HG02759 (cell line): Measurements from ENCODE around the gene THEMIS.
"Not testable (repeated sequence)": the region's sequence is repeated elsewhere in the genome, so short reads cannot be mapped to it uniquely, and the experiment has no call there.

Experiments used
- ATAC-seq: cut with Tn5 transposase; IDR thresholded peaks from one replicate; pipeline ENCODE4 v1.9.1; 2021; ENCODE audit warnings: mild to moderate bottlenecking, moderate library complexity; ENCODE audit not compliant: unreplicated experiment

THEMIS gene

GRCh38 chr6:127900935-127901334, at the start of gene THEMIS:
THEMIS (minus strand) TSS chr6:127901058; CDS start chr6:127900932, 126 bp downstream.
- no peak for ATAC-seq

- no peak for ATAC-seq
Observed at GRCh38 chr6:127949251-127949650, 48.4 kb upstream of the THEMIS start.

GRCh38 chr6:127946388-127946787, 45.5 kb upstream of the THEMIS start:
- ATAC-seq = no peak

- ATAC-seq = no peak
Observed at GRCh38 chr6:127945434-127946097, 44.7 kb upstream of the THEMIS start.

GRCh38 chr6:127941228-127941627, 40.4 kb upstream of the THEMIS start:
- ATAC-seq = no peak

- no peak for ATAC-seq
Observed at GRCh38 chr6:127939442-127940066, 38.7 kb upstream of the THEMIS start.

GRCh38 chr6:127938701-127939100, 37.8 kb upstream of the THEMIS start:
- no peak for ATAC-seq

GRCh38 chr6:127937747-127938146, 36.9 kb upstream of the THEMIS start:
- ATAC-seq = no peak

- no peak for ATAC-seq
Observed at GRCh38 chr6:127937102-127937501, 36.2 kb upstream of the THEMIS start.

GRCh38 chr6:127934956-127935355, 34.1 kb upstream of the THEMIS start:
- no peak for ATAC-seq

- ATAC-seq = no peak
Observed at GRCh38 chr6:127933852-127934840, 33.3 kb upstream of the THEMIS start.

- ATAC-seq = no peak
Observed at GRCh38 chr6:127933137-127933536, 32.3 kb upstream of the THEMIS start.

GRCh38 chr6:127932708-127933107, 31.9 kb upstream of the THEMIS start:
- ATAC-seq = no peak

- ATAC-seq = not testable (repeated sequence)
Observed at GRCh38 chr6:127926441-127926840, 25.6 kb upstream of the THEMIS start.

GRCh38 chr6:127924440-127924839, 23.6 kb upstream of the THEMIS start:
- ATAC-seq = no peak

GRCh38 chr6:127924031-127924430, 23.2 kb upstream of the THEMIS start:
- no peak for ATAC-seq

- no peak for ATAC-seq
Observed at GRCh38 chr6:127923135-127923534, 22.3 kb upstream of the THEMIS start.

GRCh38 chr6:127921982-127922381, 21.1 kb upstream of the THEMIS start:
- no peak for ATAC-seq

GRCh38 chr6:127920804-127921203, 19.9 kb upstream of the THEMIS start:
- ATAC-seq = no peak

GRCh38 chr6:127918506-127919427, 17.9 kb upstream of the THEMIS start:
- ATAC-seq = no peak
